Stimulated activated CD8-positive, alpha-beta memory T cell treated with anti-CD3 and anti-CD28 coated beads, Interleukin-15, amount 100 ng/mL, for 48 hours (primary cell): ENCODE data around the gene KRT1.

Experiments
- DNase-seq, 2 donors: peaks; one replicate each; pipeline ENCODE4 v3.0.0-alpha.2; 2020; ENCODE audit warnings: low read depth in 2 of 2

KRT1 gene

GRCh38 chr12:52698651-52699340 lies 18.6 kb upstream of the KRT1 start:
- no peak for DNase-seq

GRCh38 chr12:52697058-52697582 lies 16.9 kb upstream of the KRT1 start:
- no peak for DNase-seq

GRCh38 chr12:52696588-52696987 lies 16.4 kb upstream of the KRT1 start:
- DNase-seq, result no peak

- DNase-seq, result no peak
These were observed 14.8 kb upstream of the KRT1 start for GRCh38 chr12:52695039-52695438.

- DNase-seq, result no peak
These were observed 13.9 kb upstream of the KRT1 start for GRCh38 chr12:52694151-52694550.

GRCh38 chr12:52693261-52693660 lies 13.1 kb upstream of the KRT1 start:
- DNase-seq, result no peak

GRCh38 chr12:52692254-52692653 lies 12.0 kb upstream of the KRT1 start:
- no peak for DNase-seq

GRCh38 chr12:52691841-52692150 lies 11.6 kb upstream of the KRT1 start:
- DNase-seq, result no peak

- peak in 1 of 2 donors; percentile 19 for DNase-seq
These were observed 11.1 kb upstream of the KRT1 start for GRCh38 chr12:52691076-52691840.

GRCh38 chr12:52690351-52691075 lies 10.3 kb upstream of the KRT1 start:
- no peak for DNase-seq

- no peak for DNase-seq
These were observed 9.7 kb upstream of the KRT1 start for GRCh38 chr12:52689936-52690335.

GRCh38 chr12:52689239-52689638 lies 9.0 kb upstream of the KRT1 start:
- DNase-seq, result no peak

GRCh38 chr12:52688481-52688880 lies 8.3 kb upstream of the KRT1 start:
- DNase-seq, result no peak

GRCh38 chr12:52687497-52688385 lies 7.5 kb upstream of the KRT1 start:
- no peak for DNase-seq

GRCh38 chr12:52686756-52687487 lies 6.7 kb upstream of the KRT1 start:
- DNase-seq, result no peak

- DNase-seq, result no peak
These were observed 5.9 kb upstream of the KRT1 start for GRCh38 chr12:52686063-52686462.

- DNase-seq, result no peak
These were observed 5.2 kb upstream of the KRT1 start for GRCh38 chr12:52685406-52685890.

- no peak for DNase-seq
These were observed 4.2 kb upstream of the KRT1 start for GRCh38 chr12:52684431-52684830.

- no peak for DNase-seq
These were observed 3.5 kb upstream of the KRT1 start for GRCh38 chr12:52683575-52684300.

- no peak for DNase-seq
These were observed 2.8 kb upstream of the KRT1 start for GRCh38 chr12:52682938-52683574.
